Putamen (tissue), 1 donor: Measurements from ENCODE around the gene LRRC38.
A peak's percentile ranks its signal among the peaks of the same experiment; 100 is the strongest.
"Not testable (repeated sequence)": the region's sequence is repeated elsewhere in the genome, so short reads cannot be mapped to it uniquely, and the experiment has no call there.

Experiments used
- DNase-seq: peaks from one replicate; pipeline ENCODE4 v3.0.0-alpha.2; 2016; ENCODE audit warnings: low spot score

LRRC38 gene

GRCh38 chr1:13513895-13514546, at the start of gene LRRC38:
Gene LRRC38, minus strand, starts transcription at chr1:13514003. Its CDS starts 410 bp downstream, at chr1:13513593.
- no peak for DNase-seq

- DNase-seq, result not testable (repeated sequence)
These were observed 49.2 kb upstream of the LRRC38 start for GRCh38 chr1:13562981-13563380.

- no peak for DNase-seq
These were observed 46.7 kb upstream of the LRRC38 start for GRCh38 chr1:13560541-13560940.

- DNase-seq, result no peak
These were observed 42.5 kb upstream of the LRRC38 start for GRCh38 chr1:13556224-13556764.

GRCh38 chr1:13554798-13555197, 41.0 kb upstream of the LRRC38 start:
- no peak for DNase-seq

- no peak for DNase-seq
These were observed 36.9 kb upstream of the LRRC38 start for GRCh38 chr1:13550663-13551062.

- DNase-seq, result peak; percentile 76
These were observed 35.7 kb upstream of the LRRC38 start for GRCh38 chr1:13549521-13549920.

GRCh38 chr1:13549021-13549420, 35.2 kb upstream of the LRRC38 start:
- DNase-seq, result no peak

GRCh38 chr1:13548281-13548680, 34.5 kb upstream of the LRRC38 start:
- DNase-seq, result no peak

- no peak for DNase-seq
These were observed 33.0 kb upstream of the LRRC38 start for GRCh38 chr1:13546791-13547190.

- no peak for DNase-seq
These were observed 30.4 kb upstream of the LRRC38 start for GRCh38 chr1:13544221-13544556.

GRCh38 chr1:13543451-13544220, 29.8 kb upstream of the LRRC38 start:
- peak; percentile 45 for DNase-seq

GRCh38 chr1:13541435-13542215, 27.8 kb upstream of the LRRC38 start:
- no peak for DNase-seq

GRCh38 chr1:13540866-13541265, 27.1 kb upstream of the LRRC38 start:
- DNase-seq, result peak; percentile 46

GRCh38 chr1:13539683-13540082, 25.9 kb upstream of the LRRC38 start:
- DNase-seq, result no peak

- DNase-seq, result no peak
These were observed 25.0 kb upstream of the LRRC38 start for GRCh38 chr1:13538832-13539231.

- DNase-seq, result no peak
These were observed 22.8 kb upstream of the LRRC38 start for GRCh38 chr1:13536571-13536970.

- DNase-seq, result no peak
These were observed 21.4 kb upstream of the LRRC38 start for GRCh38 chr1:13535227-13535626.

GRCh38 chr1:13528320-13528719, 14.5 kb upstream of the LRRC38 start:
- DNase-seq, result no peak

GRCh38 chr1:13523780-13524477, 10.1 kb upstream of the LRRC38 start:
- DNase-seq, result no peak

- no peak for DNase-seq
These were observed 7.2 kb upstream of the LRRC38 start for GRCh38 chr1:13520985-13521384.

- DNase-seq, result no peak
These were observed 3.5 kb upstream of the LRRC38 start for GRCh38 chr1:13517193-13517812.
